ENCODE results near the gene PNPLA7. TPM values are rescaled to one million over a fixed set of nuclear protein-coding genes. Genes with fewer than 3 reads are reported as not detected.
A peak's percentile ranks its signal among the peaks of the same experiment; 100 is the strongest.

The PNPLA7 gene
- total RNA-seq, 1 donor from 2014 or later, result 3.9 TPM

DNA sequence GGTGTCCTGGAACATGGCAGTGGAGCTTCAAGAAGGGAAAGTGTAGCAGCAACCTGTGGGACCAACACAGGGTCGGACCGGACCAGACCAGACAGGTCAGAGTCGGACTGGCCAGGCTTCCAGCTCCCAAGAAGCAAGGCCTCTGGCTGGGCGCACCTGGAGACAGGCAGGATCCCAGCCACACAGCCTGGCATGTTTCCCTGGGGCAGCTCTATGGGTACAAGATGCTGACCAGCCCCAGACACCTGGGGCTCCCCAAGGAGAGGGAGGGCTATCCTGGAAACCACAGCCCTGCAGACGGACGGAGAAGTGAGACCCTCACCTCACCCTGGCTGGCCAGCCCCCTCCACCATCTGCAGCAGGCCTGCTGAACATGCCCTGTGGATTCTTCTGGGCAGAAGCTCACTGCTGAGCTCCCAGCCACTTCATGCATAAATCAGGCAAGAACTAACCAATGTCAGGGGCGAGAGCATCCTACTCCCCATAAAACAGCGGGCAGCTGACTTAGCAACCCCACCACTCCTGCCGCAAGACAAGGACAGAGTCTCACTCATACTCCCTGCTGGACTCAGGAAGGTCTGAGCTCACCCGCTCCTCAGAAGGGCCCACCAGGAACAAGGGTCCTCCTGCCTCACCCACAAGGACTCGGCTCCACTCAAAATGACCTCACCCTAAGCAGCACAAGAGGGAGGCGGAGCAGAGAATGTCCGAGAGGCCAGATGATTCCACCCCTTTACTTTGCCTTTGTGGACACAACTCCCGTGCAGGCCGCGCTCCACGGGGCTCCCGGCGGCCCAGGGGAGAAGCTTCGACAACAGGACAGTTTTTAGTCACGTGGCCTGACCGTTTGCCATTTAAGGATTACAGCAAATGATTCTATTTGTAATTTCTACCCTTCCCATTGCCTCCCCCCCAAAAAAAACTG is 31.4 kb upstream of the PNPLA7 start:
- Mint-ChIP-seq H3K36me3 (ENCODE audit: low read depth, unreplicated experiment) (peaks cover 8% of the 10 kb centered on the region), H3K4me1 (ENCODE audit: unreplicated experiment) (peaks cover 13% of the 10 kb centered on the region), H3K27ac (ENCODE audit: unreplicated experiment) (no peak overlapping the region), H3K9me3 (ENCODE audit: unreplicated experiment) (no peaks in the 10 kb centered on the region), H3K4me3 (ENCODE audit: unreplicated experiment) (no peak overlapping the region), H3K27me3 (ENCODE audit: unreplicated experiment) (peaks cover 4% of the 10 kb centered on the region)
- no peak for TF ChIP-seq CTCF (IDR thresholded peaks at IDR 0.05; ENCODE audit: unreplicated experiment)
- no peak for DNase-seq (ENCODE audit: low spot score)

DNA sequence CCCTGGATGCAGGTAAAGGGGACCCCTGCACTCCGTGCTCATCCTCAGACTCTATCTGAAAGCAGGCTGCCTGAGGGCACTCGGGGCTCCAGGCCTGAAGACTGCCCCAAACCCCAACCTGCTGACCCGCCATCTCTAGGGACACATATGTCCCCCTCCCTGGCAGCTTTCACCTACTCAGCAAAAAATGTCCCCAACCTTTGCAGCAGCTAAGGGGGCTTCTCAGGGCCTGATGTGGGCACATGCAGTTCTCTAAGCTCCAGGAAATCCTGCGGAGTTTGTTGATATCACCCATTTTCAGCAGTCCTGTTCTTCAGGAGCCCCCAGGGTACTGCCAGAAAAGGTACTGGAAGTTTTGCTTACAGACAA is 30.7 kb upstream of the PNPLA7 start:
- Mint-ChIP-seq H3K4me1 (ENCODE audit: unreplicated experiment) (peaks cover 13% of the 10 kb centered on the region), H3K27ac (ENCODE audit: unreplicated experiment) (no peak overlapping the region), H3K4me3 (ENCODE audit: unreplicated experiment) (no peak overlapping the region), H3K36me3 (ENCODE audit: low read depth, unreplicated experiment) (peaks cover 4% of the 10 kb centered on the region), H3K27me3 (ENCODE audit: unreplicated experiment) (peaks cover 2% of the 10 kb centered on the region), H3K9me3 (ENCODE audit: unreplicated experiment) (no peaks in the 10 kb centered on the region)
- DNase-seq (ENCODE audit: low spot score), result no peak
- TF ChIP-seq CTCF (IDR thresholded peaks at IDR 0.05; ENCODE audit: unreplicated experiment), result no peak

GRCh38 chr9:137580209-137580953 is 30.2 kb upstream of the PNPLA7 start:
- peaks cover 8% of the 10 kb centered on the region for H3K36me3 Mint-ChIP-seq (ENCODE audit: low read depth, unreplicated experiment)
- no peaks in the 10 kb centered on the region for H3K9me3 Mint-ChIP-seq (ENCODE audit: unreplicated experiment)
- H3K4me3 Mint-ChIP-seq (ENCODE audit: unreplicated experiment), result no peak overlapping the region
- H3K27me3 Mint-ChIP-seq (ENCODE audit: unreplicated experiment), result peaks cover 2% of the 10 kb centered on the region
- no peak for TF ChIP-seq CTCF (IDR thresholded peaks at IDR 0.05; ENCODE audit: unreplicated experiment)
- H3K27ac Mint-ChIP-seq (ENCODE audit: unreplicated experiment), result no peak overlapping the region
- no peak for DNase-seq (ENCODE audit: low spot score)
- H3K4me1 Mint-ChIP-seq (ENCODE audit: unreplicated experiment), result peaks cover 16% of the 10 kb centered on the region

DNA sequence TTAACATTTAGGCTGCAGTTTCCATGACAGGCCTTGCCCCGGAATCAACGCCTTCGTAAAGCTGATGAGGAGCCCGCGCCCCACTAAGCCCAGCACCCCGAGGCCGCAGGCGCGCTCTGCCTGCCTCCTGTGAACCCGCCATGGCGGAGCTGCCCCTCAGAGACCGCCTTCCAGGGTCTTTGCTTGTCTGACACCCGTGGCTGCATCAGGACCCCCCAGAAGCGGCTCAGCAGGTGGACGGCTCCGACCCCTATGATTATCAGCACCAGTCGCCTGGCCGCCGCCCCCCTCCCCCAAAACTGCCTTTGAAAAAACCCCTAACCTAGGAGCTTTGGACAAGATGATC is 29.0 kb upstream of the PNPLA7 start:
- H3K27ac Mint-ChIP-seq (ENCODE audit: unreplicated experiment), result no peak overlapping the region
- H3K27me3 Mint-ChIP-seq (ENCODE audit: unreplicated experiment), result peaks cover 8% of the 10 kb centered on the region
- peak overlapping the region; percentile 85 for H3K4me3 Mint-ChIP-seq (ENCODE audit: unreplicated experiment)
- TF ChIP-seq CTCF (IDR thresholded peaks at IDR 0.05; ENCODE audit: unreplicated experiment), result no peak
- H3K4me1 Mint-ChIP-seq (ENCODE audit: unreplicated experiment), result peaks cover 16% of the 10 kb centered on the region
- no peaks in the 10 kb centered on the region for H3K9me3 Mint-ChIP-seq (ENCODE audit: unreplicated experiment)
- DNase-seq (ENCODE audit: low spot score), result no peak
- H3K36me3 Mint-ChIP-seq (ENCODE audit: low read depth, unreplicated experiment), result peaks cover 18% of the 10 kb centered on the region
